Measurements from ENCODE around the gene NARS2. TPM values are rescaled to one million over a fixed set of nuclear protein-coding genes. Genes with fewer than 3 reads are reported as not detected.
A peak's percentile ranks its signal among the peaks of the same experiment; 100 is the strongest.

The NARS2 gene
- total and polyA plus RNA-seq, 9 donors: 13.2 to 24.5 (median 17.1) TPM

DNA sequence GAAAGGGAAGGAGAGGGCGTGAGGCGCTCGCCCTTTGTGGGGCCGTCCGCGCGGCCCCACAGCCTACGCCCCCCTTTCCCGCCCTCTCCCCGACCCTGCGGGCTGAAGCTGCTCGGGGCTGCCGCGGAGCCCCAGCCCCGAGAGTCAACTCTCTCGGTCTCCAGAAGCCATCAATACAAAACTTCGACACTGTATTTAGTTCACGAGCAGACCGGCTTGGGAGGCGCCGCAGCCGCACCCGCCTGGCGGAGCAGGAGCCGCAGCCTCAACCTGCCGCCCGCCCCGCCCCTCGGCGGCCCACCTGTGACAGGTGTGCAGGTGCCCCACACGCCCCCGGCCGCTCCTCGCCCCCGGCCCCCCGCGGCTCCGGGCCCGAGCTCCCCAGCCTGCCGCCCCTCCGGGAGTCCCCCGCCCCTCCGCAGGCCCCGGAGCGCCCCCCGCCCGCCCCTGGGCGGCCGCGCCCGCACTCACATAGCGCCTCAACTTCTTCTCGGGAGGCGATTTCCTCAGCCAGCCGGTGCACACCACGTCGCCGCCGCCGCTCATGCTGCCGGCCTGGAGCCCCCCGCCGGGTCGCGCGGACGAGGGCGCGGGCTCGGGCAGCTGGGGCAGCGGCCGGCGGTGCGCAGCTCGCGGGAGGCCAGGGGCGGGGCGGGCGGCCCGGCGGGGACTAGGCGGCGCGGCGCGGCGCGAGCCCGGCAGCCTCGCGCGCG is 157.3 kb downstream of the NARS2 start, which contains the start of gene GAB2:
Gene GAB2 (minus strand): TSS at position 646 of the 713 bp plus-strand sequence. CDS start 100 bp downstream, at position 546.
- WGBS, 3 donors: 0 to 2% (median 1%) methylated on average over 43 to 90 of the region's 93 CpGs
- no peaks in the 10 kb centered on the region for H3K9me3 ChIP-seq
- H3K4me3 ChIP-seq: peak within 1 kb of the TSS; percentile 92
- DNase-seq: peak in 2 of 5 donors; percentile 53 to 67
- H3K27me3 ChIP-seq: no peaks in the 10 kb centered on the region
- H3K4me1 ChIP-seq (ENCODE audit: insufficient read depth): peaks cover 14% of the 10 kb centered on the region
- intact Hi-C loops (cut with DNase I): loop anchor here (5.0 to 10.0 kb wide), 9 partner anchors 73 to 270 kb away; partner anchors contain the start of gene NARS2 (in 1 of the 4)
- peak within 1 kb of the TSS; percentile 96 to 99 for H3K27ac ChIP-seq
- H3K36me3 ChIP-seq: no peaks in the 10 kb centered on the region
- TF ChIP-seq POLR2A (IDR thresholded peaks at IDR 0.05) (no peak), EP300 (IDR thresholded peaks at IDR 0.05) (no peak)
- TF ChIP-seq, protein P1, sequence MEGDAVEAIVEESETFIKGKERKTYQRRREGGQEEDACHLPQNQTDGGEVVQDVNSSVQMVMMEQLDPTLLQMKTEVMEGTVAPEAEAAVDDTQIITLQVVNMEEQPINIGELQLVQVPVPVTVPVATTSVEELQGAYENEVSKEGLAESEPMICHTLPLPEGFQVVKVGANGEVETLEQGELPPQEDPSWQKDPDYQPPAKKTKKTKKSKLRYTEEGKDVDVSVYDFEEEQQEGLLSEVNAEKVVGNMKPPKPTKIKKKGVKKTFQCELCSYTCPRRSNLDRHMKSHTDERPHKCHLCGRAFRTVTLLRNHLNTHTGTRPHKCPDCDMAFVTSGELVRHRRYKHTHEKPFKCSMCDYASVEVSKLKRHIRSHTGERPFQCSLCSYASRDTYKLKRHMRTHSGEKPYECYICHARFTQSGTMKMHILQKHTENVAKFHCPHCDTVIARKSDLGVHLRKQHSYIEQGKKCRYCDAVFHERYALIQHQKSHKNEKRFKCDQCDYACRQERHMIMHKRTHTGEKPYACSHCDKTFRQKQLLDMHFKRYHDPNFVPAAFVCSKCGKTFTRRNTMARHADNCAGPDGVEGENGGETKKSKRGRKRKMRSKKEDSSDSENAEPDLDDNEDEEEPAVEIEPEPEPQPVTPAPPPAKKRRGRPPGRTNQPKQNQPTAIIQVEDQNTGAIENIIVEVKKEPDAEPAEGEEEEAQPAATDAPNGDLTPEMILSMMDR (IDR thresholded peaks at IDR 0.05): no peak

DNA sequence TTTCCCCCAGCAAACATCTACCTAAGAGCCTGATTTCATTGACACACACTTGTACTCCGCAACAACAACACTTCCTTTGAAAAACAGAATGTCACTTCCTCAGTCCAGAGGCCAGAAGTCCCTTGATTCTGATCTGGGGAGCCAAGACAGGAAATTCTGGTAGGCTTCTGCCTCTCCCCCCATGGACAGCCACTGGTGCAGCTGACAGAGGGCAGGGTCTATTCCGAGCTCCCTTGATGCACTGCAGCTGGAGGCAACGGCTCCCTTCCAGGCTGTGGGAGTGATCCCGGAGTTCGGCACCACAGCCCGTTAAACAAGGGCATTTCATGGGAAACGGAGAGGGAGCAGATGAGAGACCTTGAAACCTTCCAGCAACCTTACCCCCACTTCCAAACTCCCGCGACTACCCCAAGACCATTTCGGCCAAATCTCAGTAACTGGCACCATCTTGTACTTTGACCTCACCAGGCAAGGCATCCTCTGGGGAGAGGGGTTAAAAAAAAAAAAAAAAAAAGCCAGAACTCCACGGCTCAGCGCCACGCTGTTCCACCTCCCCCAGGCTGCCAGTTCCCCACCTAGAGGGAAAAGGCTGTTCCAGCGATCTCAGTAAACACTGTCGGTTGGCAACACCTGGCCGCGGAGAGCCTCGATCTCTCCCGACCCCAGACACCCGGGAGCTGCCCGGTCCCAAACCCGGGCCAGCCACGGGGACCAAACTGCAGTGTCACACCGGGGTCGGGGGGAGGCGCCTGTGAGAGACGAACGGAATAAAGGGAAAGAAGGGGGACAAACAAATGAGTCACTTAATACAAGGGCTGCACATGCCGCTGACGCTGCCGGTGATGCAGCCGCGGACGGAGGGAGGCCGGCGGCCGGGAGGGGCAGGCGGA is 158.1 kb downstream of the NARS2 start:
- intact Hi-C loops (cut with DNase I): loop anchor here (5.0 to 10.0 kb wide), 9 partner anchors 72 to 269 kb away; partner anchors contain the start of gene NARS2 (in 1 of the 4)
- no peaks in the 10 kb centered on the region for H3K27me3 ChIP-seq
- H3K4me1 ChIP-seq (ENCODE audit: insufficient read depth): peaks cover 14% of the 10 kb centered on the region
- 0 to 1% (median 1%) methylated on average over 38 of the region's 38 CpGs for WGBS, 3 donors
- TF ChIP-seq, protein P1 (IDR thresholded peaks at IDR 0.05): peak in 2 of 3 donors; percentile 43 to 64
- TF ChIP-seq EP300 (IDR thresholded peaks at IDR 0.05) (no peak), POLR2A (IDR thresholded peaks at IDR 0.05) (peak; percentile 80)
- peak; percentile 84 to 90 (median 87) for DNase-seq
- H3K27ac ChIP-seq: peak overlapping the region; percentile 96 to 99
- no peaks in the 10 kb centered on the region for H3K9me3 ChIP-seq
- peak overlapping the region; percentile 89 for H3K4me3 ChIP-seq
- H3K36me3 ChIP-seq: no peaks in the 10 kb centered on the region

DNA sequence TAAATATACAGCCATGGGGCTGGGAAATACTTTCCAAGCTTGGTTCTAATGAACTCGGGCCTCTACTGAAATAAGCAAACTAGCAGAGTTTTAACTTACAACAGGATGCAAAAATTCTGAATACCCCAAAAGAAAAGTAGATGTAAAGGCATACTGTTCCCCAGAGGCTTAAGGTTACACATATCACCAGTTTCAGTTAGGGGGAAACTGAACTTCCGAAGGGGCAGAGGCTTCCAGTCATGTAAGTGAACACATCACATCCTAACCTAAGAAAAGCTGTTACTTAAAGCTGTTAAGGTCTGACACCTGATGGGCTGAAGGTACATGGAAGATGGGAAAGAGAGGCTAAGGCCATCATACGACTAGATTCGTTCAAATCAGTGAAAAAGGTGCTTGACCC is 159.3 kb downstream of the NARS2 start:
- peaks cover 12% of the 10 kb centered on the region for H3K4me1 ChIP-seq (ENCODE audit: insufficient read depth)
- no peak for TF ChIP-seq POLR2A (IDR thresholded peaks at IDR 0.05)
- TF ChIP-seq, protein P1 (IDR thresholded peaks at IDR 0.05): no peak
- no peaks in the 10 kb centered on the region for H3K27me3 ChIP-seq
- H3K9me3 ChIP-seq: no peaks in the 10 kb centered on the region
- WGBS, 3 donors: 22 to 37% (median 26%) methylated on average over 4 of the region's 4 CpGs
- intact Hi-C loops (cut with DNase I): loop anchor here (5.0 to 10.0 kb wide), 9 partner anchors 71 to 268 kb away; partner anchors contain the start of gene NARS2 (in 1 of the 4)
- no peaks in the 10 kb centered on the region for H3K36me3 ChIP-seq
- DNase-seq: no peak
- peak overlapping the region in 1 of 2 donors; percentile 14 for H3K27ac ChIP-seq
- no peak overlapping the region for H3K4me3 ChIP-seq

Measured in ovary (tissue), 9 donors.